HPDE6-E6E7 (cell line): Measurements from ENCODE around the gene LY86.
"Not testable (repeated sequence)": the region's sequence is repeated elsewhere in the genome, so short reads cannot be mapped to it uniquely, and the experiment has no call there.

ENCODE experiments used
- DNase-seq: peaks from one replicate; pipeline ENCODE4 v3.0.0; 2011; ENCODE audit warnings: missing footprints; ENCODE audit errors: extremely low spot score

Gene LY86

GRCh38 chr6:6654599-6655575 lies 66.4 kb downstream of the LY86 start:
- no peak for DNase-seq

DNA sequence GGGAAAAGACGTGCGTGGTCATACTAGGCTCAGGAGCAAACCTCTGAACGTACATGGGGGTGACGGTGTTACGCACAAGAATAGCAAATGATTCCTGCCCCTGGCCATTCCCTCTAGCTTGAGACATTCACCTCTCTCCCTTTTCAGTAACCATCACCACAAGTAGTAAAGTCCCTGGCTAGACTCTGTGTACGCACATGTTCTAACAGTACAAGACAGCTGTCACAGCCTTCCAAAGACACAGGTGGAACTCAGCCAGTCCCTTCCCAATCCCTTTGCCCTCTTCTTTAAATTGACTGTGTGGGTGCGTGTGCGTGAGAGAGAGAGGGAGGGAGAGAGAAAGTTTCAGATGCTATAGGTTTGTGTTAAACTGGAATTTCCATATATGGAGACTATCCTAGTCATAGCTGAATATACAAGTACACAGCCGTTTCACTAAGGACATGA lies 67.3 kb downstream of the LY86 start:
- DNase-seq, result no peak

- DNase-seq, result no peak
Observed at GRCh38 chr6:6656287-6656686, 67.8 kb downstream of the LY86 start.

GRCh38 chr6:6657085-6657819 lies 68.7 kb downstream of the LY86 start:
- DNase-seq, result no peak

GRCh38 chr6:6657820-6658217 lies 69.3 kb downstream of the LY86 start:
- no peak for DNase-seq

DNA sequence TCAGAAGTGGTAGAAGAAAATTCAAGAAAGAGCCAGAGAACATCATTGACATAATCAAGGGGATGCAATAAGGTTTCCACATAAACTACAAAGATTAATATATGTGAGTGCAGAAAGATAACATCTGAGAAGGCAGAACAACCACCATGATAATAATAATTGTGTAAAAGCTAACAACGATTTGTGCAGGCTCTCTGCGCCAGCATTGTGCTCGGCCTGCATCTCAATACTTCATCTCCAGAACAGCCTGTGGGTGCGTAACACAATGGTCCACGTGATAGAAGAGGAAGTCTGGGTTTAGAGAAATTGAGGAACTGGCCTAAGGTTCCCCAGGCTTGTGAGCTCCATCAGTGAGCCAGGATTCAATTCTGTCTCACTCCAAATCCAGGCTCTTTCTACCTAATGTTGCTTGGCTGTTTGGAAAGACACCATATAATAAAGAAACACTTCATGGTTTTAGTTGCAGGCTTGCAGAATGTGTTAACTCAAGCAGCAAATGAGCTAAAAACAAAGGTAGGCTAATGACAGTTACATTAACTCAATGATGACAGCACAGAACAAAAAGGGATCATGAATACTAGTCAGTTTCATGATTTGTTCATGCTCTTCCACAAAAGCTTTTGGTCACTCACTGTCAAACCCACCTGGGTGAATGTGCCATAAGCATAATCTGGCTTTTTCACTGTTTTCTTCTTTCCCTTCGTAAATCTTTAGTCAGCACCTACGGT lies 71.2 kb downstream of the LY86 start:
- no peak for DNase-seq

GRCh38 chr6:6660339-6661045 lies 72.0 kb downstream of the LY86 start:
- no peak for DNase-seq

GRCh38 chr6:6661191-6661590 lies 72.7 kb downstream of the LY86 start:
- no peak for DNase-seq

- DNase-seq, result no peak
Observed at GRCh38 chr6:6661684-6662083, 73.2 kb downstream of the LY86 start.

DNA sequence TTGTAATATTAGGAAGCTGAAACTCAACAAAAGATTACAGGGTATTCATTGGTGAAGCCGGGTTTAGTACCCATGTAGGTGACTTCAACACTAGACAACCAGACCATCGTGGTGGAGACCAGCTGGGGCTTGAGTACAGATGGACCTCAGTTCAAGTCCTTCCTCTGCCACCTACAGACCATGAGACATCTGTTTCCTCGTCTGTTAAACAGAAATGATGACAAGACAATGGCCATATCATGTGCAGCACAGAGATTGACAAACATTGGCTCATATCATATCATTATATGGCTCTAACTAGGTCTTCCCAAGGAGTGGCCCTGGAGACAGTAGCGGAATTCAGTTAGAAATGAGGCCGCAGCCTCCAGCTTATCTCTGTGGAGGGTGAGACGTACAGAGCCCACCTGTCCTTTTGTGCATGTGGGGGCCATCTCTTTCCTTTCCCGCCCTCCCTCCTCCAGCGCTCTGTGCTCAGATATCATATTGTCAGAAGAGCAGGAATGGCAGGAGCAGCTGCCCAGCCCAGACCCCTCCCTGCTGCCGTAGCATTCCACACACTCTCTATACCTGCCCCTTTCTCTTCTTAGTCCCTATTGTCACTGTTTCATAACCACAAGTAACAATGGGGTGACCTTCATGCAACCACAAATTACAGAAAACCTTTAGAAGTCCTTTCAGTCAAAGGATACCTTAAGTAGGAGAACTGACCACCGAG lies 75.1 kb downstream of the LY86 start:
- no peak for DNase-seq

DNA sequence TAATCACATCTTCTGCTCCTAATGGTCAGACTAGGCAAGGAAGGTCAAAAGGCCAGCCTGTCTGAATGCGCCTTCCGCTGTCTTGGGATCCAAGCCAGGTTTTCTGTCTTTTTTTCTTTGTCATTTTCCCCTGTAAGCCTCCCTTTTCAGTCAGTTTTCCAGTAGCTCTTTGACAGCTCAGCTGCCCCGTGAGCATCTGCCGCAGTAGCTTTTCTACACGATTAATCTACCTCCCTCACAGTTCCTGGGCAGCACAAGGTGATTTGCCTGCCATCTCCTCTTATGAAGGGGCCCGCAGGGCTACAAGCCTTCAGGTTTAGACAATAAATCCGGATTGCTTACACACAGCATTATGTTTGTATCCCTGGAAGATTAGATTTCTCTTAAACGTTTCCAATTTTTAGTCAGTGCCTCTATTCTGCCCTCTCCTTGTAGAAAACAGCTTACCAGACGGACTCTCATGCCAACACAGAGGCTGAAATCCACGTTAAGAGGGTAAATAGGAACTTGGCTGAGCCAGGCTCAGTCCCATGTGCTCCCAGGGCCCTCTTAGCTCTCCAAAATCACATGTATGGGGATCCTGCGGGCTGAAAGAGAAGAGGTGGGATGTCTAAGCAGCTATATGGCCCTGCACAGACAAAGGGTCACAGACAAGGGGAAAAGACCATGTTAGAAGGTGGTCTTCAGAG lies 77.2 kb downstream of the LY86 start:
- no peak for DNase-seq

DNA sequence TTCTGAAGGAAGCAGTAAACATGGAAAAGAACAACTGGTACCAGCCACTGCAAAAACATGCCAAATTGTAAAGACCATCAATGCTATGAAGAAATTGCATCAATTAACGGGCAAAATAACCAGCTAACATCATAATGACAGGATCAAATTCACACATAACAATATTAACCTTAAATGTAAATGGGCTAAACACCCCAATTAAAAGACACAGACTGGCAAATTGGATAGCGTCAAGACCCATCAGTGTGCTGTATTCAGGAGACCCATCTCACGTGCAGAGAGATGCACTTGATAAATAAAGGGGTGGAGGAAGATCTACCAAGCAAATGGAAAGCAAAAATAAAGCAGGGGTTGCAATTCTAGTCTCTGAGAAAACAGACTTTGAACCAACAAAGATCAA lies 81.6 kb downstream of the LY86 start:
- not testable (repeated sequence) for DNase-seq

DNA sequence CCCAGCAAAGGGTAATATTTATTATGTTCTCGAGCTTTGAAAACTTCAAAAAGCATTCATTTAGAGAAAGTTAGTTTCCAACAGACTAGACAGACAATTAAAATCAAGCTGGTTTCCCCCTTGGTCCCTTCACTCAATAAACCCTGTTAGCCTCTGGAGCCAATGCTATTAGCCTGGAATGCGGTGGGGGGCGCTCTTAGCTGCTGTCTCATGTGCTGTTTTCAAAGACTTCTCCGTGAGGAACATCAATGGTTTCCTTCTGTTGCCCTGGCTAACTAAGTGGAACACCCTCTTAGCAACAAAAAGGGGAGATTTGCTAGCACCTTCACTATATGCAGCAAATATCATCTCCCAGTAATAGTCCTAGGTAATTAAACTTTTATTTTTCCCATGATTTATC lies 86.4 kb downstream of the LY86 start:
- DNase-seq, result no peak

GRCh38 chr6:6676910-6677441 lies 88.5 kb downstream of the LY86 start:
- peak; percentile 64 for DNase-seq

DNA sequence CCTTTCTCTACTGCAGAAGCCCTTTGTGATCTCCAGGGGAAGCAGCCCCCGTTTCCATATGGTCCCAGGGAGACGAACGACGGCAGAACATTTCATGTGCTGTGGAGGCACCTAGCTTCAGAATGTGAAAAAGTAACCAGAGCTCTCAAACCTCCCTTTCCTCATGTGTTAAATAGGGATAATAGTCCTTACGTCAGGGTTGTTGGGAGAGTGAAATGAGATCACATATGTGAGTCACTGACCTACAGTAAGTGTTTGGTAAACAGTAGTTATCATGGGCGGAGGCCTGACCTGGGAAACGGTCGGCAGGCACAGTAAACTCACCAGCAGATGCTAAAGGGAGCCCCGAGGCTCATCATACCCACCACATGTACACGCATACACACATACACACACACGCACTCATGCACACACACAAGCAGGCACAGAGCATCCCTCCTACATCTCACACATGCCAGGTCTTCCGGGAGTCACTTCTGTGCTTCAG lies 89.7 kb downstream of the LY86 start:
- peak; percentile 52 for DNase-seq

DNA sequence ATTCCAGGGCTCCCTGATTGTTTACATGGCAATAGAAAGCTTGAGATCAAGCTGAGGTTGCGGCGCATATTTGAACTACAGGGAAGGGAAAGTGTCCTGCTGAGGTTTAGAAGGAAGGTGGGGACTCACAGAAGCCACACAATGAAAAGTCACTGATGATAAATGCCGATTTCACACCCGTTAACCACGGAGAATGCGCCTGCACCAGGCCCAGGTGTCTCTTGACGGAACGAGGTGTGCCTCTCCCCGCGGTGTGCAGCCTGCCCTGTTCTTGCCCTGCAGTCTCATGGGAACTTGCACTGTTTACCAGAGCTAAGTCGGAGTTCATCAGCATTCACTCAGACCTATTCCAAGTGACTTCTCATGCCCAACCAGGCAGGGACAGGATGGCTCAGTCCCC lies 90.3 kb downstream of the LY86 start:
- DNase-seq, result no peak

- no peak for DNase-seq
Observed at GRCh38 chr6:6679633-6680032, 91.1 kb downstream of the LY86 start.

- no peak for DNase-seq
Observed at GRCh38 chr6:6680526-6680925, 92.0 kb downstream of the LY86 start.

GRCh38 chr6:6681075-6681849 lies 92.7 kb downstream of the LY86 start:
- DNase-seq, result no peak
